Sigmoid colon (tissue), 4 donors: ENCODE results near the gene PLEKHA6.

Source experiments
- EP300 ChIP-seq, 4 donors: sonication (generic); formaldehyde crosslinking; IDR thresholded peaks; one replicate each; pipeline ENCODE4 v1.6.1; 2017; ENCODE audit warnings: antibody characterized with exemption in 4 of 4
- POLR2A ChIP-seq, 2 donors: fragments of 450-650 bp; IDR thresholded peaks; one replicate each; pipeline ENCODE4 v1.6.1; 2016; ENCODE audit warnings: antibody characterized with exemption in 2 of 2, mild to moderate bottlenecking in 2 of 2, moderate library complexity in 2 of 2
- TF ChIP-seq, protein P1 (sequence below), 4 experiments: fragments of 450-650 bp in 3 of 4; fragments of 200-600 bp in 1 of 4; IDR thresholded peaks; one replicate each; pipeline ENCODE4 v1.5.1; 2016 to 2019; ENCODE audit warnings: antibody characterized with exemption in 4 of 4, mild to moderate bottlenecking in 3 of 4, moderate library complexity in 2 of 4

GRCh38 chr1:204338997-204339396 lies 20.7 kb downstream of the PLEKHA6 start:
- TF ChIP-seq, protein P1, sequence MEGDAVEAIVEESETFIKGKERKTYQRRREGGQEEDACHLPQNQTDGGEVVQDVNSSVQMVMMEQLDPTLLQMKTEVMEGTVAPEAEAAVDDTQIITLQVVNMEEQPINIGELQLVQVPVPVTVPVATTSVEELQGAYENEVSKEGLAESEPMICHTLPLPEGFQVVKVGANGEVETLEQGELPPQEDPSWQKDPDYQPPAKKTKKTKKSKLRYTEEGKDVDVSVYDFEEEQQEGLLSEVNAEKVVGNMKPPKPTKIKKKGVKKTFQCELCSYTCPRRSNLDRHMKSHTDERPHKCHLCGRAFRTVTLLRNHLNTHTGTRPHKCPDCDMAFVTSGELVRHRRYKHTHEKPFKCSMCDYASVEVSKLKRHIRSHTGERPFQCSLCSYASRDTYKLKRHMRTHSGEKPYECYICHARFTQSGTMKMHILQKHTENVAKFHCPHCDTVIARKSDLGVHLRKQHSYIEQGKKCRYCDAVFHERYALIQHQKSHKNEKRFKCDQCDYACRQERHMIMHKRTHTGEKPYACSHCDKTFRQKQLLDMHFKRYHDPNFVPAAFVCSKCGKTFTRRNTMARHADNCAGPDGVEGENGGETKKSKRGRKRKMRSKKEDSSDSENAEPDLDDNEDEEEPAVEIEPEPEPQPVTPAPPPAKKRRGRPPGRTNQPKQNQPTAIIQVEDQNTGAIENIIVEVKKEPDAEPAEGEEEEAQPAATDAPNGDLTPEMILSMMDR (IDR thresholded peaks at IDR 0.05), result no peak
- TF ChIP-seq EP300 (IDR thresholded peaks at IDR 0.05), result no peak
- TF ChIP-seq POLR2A (IDR thresholded peaks at IDR 0.05), result no peak
